Stomach (tissue), 9 donors: ENCODE measurements around the gene CCND2. TPM values are rescaled to one million over a fixed set of nuclear protein-coding genes. Genes with fewer than 3 reads are reported as not detected.

Experiments
- DNase-seq, 2 donors: peaks; one replicate each; pipeline versions ENCODE4 v3.0.0 to v3.0.0-alpha.2; 2013 to 2019
- H3K27ac ChIP-seq, 5 donors: fragments of 200-600 bp in 4 of 5; sonication (generic) in 4 of 5; one replicate each; pipeline ENCODE4 v1.5.1; 2013 to 2019; ENCODE audit warnings: mild to moderate bottlenecking in 1 of 5, moderate library complexity in 1 of 5
- H3K27me3 ChIP-seq, 3 donors: fragments of 200-600 bp; sonication (generic); one replicate each; pipeline ENCODE4 v1.5.1; 2017 to 2019; ENCODE audit warnings: mixed run types in 1 of 3
- H3K36me3 ChIP-seq, 4 donors: fragments of 200-600 bp; sonication (generic); 1 replicate in 3 of 4; 2 replicates in 1 of 4; pipeline ENCODE4 v1.5.1; 2016 to 2019
- H3K4me1 ChIP-seq, 4 donors: fragments of 200-600 bp; sonication (generic); one replicate each; pipeline ENCODE4 v1.5.1; 2016 to 2019
- H3K4me3 ChIP-seq, 4 donors: fragments of 200-600 bp; sonication (generic) in 3 of 4; one replicate each; pipeline ENCODE4 v1.5.1; 2016 to 2019; ENCODE audit warnings: mild to moderate bottlenecking in 1 of 4
- H3K9me3 ChIP-seq, 4 donors: fragments of 200-600 bp; sonication (generic); one replicate each; pipeline ENCODE4 v1.5.1; 2016 to 2019
- EP300 ChIP-seq: sonication (generic); formaldehyde crosslinking; IDR thresholded peaks from one replicate; pipeline ENCODE4 v1.6.1; 2017; ENCODE audit warnings: antibody characterized with exemption
- POLR2A ChIP-seq, 4 donors: fragments of 450-650 bp; IDR thresholded peaks; one replicate each; pipeline ENCODE4 v1.6.1; 2016; ENCODE audit warnings: antibody characterized with exemption in 4 of 4, control low read depth in 2 of 4, mild to moderate bottlenecking in 1 of 4, moderate library complexity in 1 of 4
- POLR2AphosphoS5 ChIP-seq, 3 donors: sonication (generic); formaldehyde crosslinking; IDR thresholded peaks; one replicate each; pipeline ENCODE4 v1.6.1; 2016; ENCODE audit warnings: antibody characterized with exemption in 3 of 3
- WGBS, 5 donors: extraction: QIAGEN DNeasy Blood & Tissue Kit in 3 of 5; methylation state at CpG; one replicate each; pipeline versions ENCODE4 v1.1.5 to v1.1.7; 2013 to 2018; 5-methylcytosine and 5-hydroxymethylcytosine counted together
- intact Hi-C: fragments of 100-400 bp; cut with DNase I; formaldehyde crosslinking; loops from one replicate; pipeline ENCODE4 v1.15.1; 2023; ENCODE audit warnings: low total_unique reads
- polyA plus RNA-seq, 3 donors: library from polyadenylated mRNA; stranded (reverse); fragments of 200-250 nt; gene quantifications; one replicate each; pipeline ENCODE4 v1.2.3, GENCODE V29; 2013
- total RNA-seq, 5 donors: library from RNA; depleted of rRNA; stranded (reverse); fragments of >200 nt; gene quantifications; one replicate each; pipeline versions ENCODE4 v1.1.0 to v1.2.3, GENCODE V29; 2014 to 2016
- TF ChIP-seq, protein P1 (sequence below), 7 experiments: fragments of 450-650 bp in 4 of 7; fragments of 200-600 bp in 3 of 7; sonication (generic) in 3 of 7; IDR thresholded peaks; one replicate each; pipeline ENCODE4 v1.5.1; 2016 to 2019; ENCODE audit warnings: antibody characterized with exemption in 7 of 7, control low read depth in 2 of 7, mild to moderate bottlenecking in 1 of 7
- donor health status: healthy with polysubstance abuse.
- donor health status: Bipolar disorder and iron deficiency.
- donor health status: healthy.

The CCND2 gene
- total and polyA plus RNA-seq, 8 donors, result 5.5 to 89.0 (median 28.1) TPM

DNA sequence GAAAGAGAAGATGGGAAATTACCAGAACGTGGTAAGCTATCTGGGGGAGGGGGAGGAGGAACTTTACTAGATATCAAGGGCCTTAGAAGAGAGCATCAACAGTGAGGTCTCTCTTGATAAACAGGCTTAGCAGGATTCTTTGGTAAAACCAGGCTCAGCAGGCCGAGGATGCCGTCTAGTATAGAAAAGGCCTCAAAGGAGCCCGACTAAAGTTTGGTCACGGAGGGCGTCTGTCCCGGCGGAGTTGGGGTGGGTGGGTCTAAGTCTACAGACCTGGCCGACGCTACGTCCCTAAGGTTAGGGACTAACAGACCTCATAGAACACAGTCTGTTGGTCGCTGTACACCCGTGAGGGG lies 46.9 kb downstream of the CCND2 start:
- peaks cover 0 to 4% (median 0%) of the 10 kb centered on the region in 4 donors for H3K36me3 ChIP-seq
- H3K9me3 ChIP-seq, result no peaks in the 10 kb centered on the region
- WGBS, 5 donors, result 0 to 1% (median 0%) methylated on average over 13 of the region's 13 CpGs
- no peak for DNase-seq
- peaks cover 4 to 38% (median 22%) of the 10 kb centered on the region in 4 donors for H3K4me1 ChIP-seq
- intact Hi-C loops, result no loop called here
- H3K27me3 ChIP-seq, result no peaks in the 10 kb centered on the region
- TF ChIP-seq POLR2AphosphoS5 (IDR thresholded peaks at IDR 0.05), result no peak
- TF ChIP-seq EP300, result no peak
- no peak for TF ChIP-seq POLR2A (IDR thresholded peaks at IDR 0.05)
- TF ChIP-seq, protein P1, sequence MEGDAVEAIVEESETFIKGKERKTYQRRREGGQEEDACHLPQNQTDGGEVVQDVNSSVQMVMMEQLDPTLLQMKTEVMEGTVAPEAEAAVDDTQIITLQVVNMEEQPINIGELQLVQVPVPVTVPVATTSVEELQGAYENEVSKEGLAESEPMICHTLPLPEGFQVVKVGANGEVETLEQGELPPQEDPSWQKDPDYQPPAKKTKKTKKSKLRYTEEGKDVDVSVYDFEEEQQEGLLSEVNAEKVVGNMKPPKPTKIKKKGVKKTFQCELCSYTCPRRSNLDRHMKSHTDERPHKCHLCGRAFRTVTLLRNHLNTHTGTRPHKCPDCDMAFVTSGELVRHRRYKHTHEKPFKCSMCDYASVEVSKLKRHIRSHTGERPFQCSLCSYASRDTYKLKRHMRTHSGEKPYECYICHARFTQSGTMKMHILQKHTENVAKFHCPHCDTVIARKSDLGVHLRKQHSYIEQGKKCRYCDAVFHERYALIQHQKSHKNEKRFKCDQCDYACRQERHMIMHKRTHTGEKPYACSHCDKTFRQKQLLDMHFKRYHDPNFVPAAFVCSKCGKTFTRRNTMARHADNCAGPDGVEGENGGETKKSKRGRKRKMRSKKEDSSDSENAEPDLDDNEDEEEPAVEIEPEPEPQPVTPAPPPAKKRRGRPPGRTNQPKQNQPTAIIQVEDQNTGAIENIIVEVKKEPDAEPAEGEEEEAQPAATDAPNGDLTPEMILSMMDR (IDR thresholded peaks at IDR 0.05), result no peak
- peak overlapping the region; percentile 86 to 92 (median 90) for H3K27ac ChIP-seq
- H3K4me3 ChIP-seq, result peak overlapping the region; percentile 64 to 91 (median 78)

DNA sequence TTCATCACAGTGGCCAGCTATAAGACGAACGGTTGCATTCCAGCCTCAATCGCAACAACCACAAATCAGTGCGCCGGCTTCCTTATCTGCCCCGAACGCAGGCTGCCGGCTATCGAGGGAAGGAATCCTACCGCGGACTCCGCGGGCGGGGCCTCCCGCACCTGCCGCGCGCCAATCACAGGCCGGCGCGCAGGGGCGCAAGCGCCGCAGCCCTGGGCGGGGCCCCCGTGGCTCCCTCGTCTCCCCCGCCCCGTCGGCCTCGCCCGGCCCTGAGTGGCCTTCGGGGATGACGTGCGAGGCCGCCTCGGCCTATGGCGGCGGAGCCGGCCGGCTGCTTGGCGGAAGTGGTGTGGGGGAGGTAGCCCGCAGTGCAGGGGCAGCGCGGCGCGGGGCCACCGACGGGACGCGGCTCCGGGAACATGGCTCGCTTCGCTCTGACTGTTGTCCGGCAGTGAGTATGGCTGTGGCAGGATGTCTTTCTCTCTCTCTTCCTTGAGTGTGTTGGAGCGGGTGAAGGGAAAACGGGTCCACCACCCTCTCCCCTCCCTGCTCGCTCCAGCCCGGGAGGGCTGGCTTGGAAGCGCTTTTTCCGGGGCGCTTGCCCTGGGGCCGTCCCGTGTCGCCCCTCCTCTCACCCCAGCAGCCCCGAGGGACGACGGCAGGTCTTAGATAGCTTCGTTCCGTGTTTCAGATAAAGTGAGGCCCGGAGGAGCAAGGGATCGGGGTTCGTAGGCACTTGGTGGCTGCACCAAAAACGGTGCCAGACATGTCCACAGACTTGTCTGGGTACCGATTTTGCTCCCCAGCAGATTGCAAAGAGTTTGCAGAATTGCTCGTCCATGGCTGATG lies 47.5 kb downstream of the CCND2 start, which contains the start of gene TIGAR:
TSS of gene TIGAR (plus strand) at position 361 of the 849 bp plus-strand sequence. CDS start at position 420, 59 bp downstream.
- intact Hi-C loops, result no loop called here

DNA sequence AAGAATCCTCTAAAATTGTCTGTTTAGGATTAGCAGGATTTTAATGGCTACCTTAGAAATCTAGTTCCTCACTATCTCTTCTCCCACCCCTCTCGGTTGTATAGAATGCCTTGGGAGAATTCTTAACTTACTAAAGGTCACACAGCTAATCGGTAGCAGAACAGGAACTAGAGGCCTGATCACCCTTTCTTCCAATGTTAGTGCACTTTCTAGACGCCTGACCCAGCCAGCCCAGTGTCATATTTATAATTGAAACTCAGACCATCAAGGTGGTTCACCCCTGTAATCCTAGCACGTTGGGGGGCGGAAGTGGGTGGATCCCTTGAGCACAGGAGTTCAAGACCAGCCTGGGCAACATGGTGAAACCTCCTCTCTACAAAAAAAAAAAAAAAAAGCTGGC lies 49.2 kb downstream of the CCND2 start:
- H3K9me3 ChIP-seq, result no peaks in the 10 kb centered on the region
- H3K4me3 ChIP-seq, result no peak overlapping the region
- H3K27me3 ChIP-seq, result no peaks in the 10 kb centered on the region
- no peak for DNase-seq
- TF ChIP-seq POLR2A (IDR thresholded peaks at IDR 0.05), result no peak
- TF ChIP-seq POLR2AphosphoS5 (IDR thresholded peaks at IDR 0.05), result no peak
- TF ChIP-seq EP300, result no peak
- TF ChIP-seq, protein P1 (IDR thresholded peaks at IDR 0.05), result no peak
- H3K27ac ChIP-seq, result peak overlapping the region in 1 of 5 donors; percentile 10
- H3K36me3 ChIP-seq, result peaks cover 0 to 4% (median 0%) of the 10 kb centered on the region in 4 donors
- intact Hi-C loops, result no loop called here
- WGBS, 5 donors, result 65 to 79% (median 75%) methylated on average over 5 of the region's 5 CpGs
- H3K4me1 ChIP-seq, result peaks cover 4 to 54% (median 22%) of the 10 kb centered on the region in 4 donors

More for the DNA sequence above, 47.5 kb downstream of the CCND2 start, which contains the start of gene TIGAR:
- H3K27ac ChIP-seq, result peak within 1 kb of the TSS; percentile 86 to 92 (median 90)
- H3K4me3 ChIP-seq, result peak within 1 kb of the TSS; percentile 64 to 91 (median 78)
- H3K4me1 ChIP-seq, result peaks cover 4 to 44% (median 22%) of the 10 kb centered on the region in 4 donors
- TF ChIP-seq EP300 (no peak), POLR2AphosphoS5 (IDR thresholded peaks at IDR 0.05) (peak; percentile 91 to 98 (median 97)), POLR2A (IDR thresholded peaks at IDR 0.05) (peak in 1 of 4 donors; percentile 81)
- TF ChIP-seq, protein P1 (IDR thresholded peaks at IDR 0.05), result no peak
- no peaks in the 10 kb centered on the region for H3K27me3 ChIP-seq
- DNase-seq, result peak; percentile 95 to 98
- no peaks in the 10 kb centered on the region for H3K9me3 ChIP-seq
- 0 to 2% (median 1%) methylated on average over 9 to 76 of the region's 76 CpGs for WGBS, 5 donors
- H3K36me3 ChIP-seq, result peaks cover 0 to 4% (median 0%) of the 10 kb centered on the region in 4 donors

Other genes starting within 250 kb of the CCND2 start
- 100 to 1,000 TPM in 1 of 5 donors, 1 to 10 TPM in 2, under 1 TPM in 1, not detected in 1; 0.45 to 149 (median 5.1) TPM for gene TIGAR, start 47.5 kb downstream of the CCND2 start, total RNA-seq
- 1 to 10 TPM; 2.1 to 9.2 (median 5.5) TPM for gene TIGAR, start 47.5 kb downstream of the CCND2 start, polyA plus RNA-seq
- not detected for gene FGF23, start 106.0 kb downstream of the CCND2 start, total RNA-seq
- not detected for gene FGF23, start 106.0 kb downstream of the CCND2 start, polyA plus RNA-seq
- gene FGF6, start 172.1 kb downstream of the CCND2 start, total RNA-seq, result not detected
- gene FGF6, start 172.1 kb downstream of the CCND2 start, polyA plus RNA-seq, result not detected